ENCODE results near the gene PEG3. TPM values are rescaled to one million over a fixed set of nuclear protein-coding genes. Genes with fewer than 3 reads are reported as not detected.

Gene PEG3
- 0.14 and 0.44 TPM in 2 replicates for total RNA-seq

DNA sequence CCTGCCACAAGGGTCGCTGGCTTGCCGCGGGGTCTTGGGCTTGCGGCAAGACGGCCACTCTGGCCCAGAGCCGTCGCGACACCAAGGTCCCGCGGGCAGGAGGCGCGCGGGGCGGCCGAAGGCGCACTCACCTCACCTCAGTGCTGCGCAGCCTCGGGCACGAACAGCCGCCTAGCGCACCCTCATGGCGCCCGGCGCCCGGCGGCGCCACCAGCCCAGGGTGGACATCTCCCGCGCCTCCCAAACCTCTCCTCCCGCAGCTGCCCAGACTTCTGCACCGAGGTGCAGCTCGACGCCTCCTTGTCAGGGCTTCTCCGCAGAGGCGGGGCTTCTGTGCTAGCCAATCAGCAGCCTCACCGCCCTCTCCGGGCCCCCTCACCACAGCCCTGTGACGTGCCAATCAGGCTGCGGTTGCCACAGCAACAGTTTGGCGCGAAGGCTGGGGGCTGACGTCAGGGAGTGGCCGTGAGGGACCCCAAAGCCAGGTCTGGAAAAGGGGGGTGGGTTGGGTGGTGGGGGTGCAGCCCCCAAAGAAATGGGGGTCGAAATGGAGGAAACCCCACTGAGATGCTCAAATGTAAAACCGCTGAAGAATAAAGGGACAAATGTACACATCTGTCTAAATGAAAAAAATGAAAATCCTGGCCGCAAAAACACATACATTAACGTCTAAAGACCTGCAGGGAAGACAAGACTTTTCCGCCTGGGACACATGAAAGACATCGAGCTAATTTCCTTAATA is at the start of gene PEG3, which contains the start of gene ZIM2:
TSS of gene PEG3 (minus strand) at position 276 of the 742 bp plus-strand sequence. CDS start 16,071 bp downstream, outside the sequence.
TSS of gene ZIM2 (minus strand) at position 276 of the 742 bp plus-strand sequence. CDS start 16,449 bp downstream, outside the sequence.

Small RNA genes lying within 50 kb of the gene (small RNA-seq; reads per million reads assigned to genes)
- gene AC006115.2 (ENCODE audit: low replicate concordance), result not detected

Other genes starting within 250 kb of the PEG3 start
- gene ZNF71, start 245.4 kb downstream of the PEG3 start, total RNA-seq, result 8.1 and 11.5 TPM in 2 replicates
- not detected in 2 replicates for gene SMIM17, start 197.6 kb downstream of the PEG3 start, total RNA-seq
- gene ZNF835, start 169.0 kb downstream of the PEG3 start, total RNA-seq, result under 0.01 TPM in 2 replicates
- not detected in 2 replicates for gene ZIM2, start within 50 bp of the PEG3 start, total RNA-seq